PC-9 (cell line): ENCODE results near the gene MLEC.

Source experiments
- EZH2 ChIP-seq: fragments of 200-600 bp; sonication (generic); IDR thresholded peaks from 2 replicates; pipeline ENCODE4 v1.8.0; 2017; ENCODE audit warnings: antibody characterized with exemption, low read depth
- TF ChIP-seq, protein P1 (sequence below): fragments of 200-600 bp; sonication (generic); conservative IDR thresholded peaks from 2 replicates; pipeline ENCODE4 v1.6.1; 2017; ENCODE audit warnings: mixed run types, antibody characterized with exemption, mild to moderate bottlenecking, moderate library complexity

DNA sequence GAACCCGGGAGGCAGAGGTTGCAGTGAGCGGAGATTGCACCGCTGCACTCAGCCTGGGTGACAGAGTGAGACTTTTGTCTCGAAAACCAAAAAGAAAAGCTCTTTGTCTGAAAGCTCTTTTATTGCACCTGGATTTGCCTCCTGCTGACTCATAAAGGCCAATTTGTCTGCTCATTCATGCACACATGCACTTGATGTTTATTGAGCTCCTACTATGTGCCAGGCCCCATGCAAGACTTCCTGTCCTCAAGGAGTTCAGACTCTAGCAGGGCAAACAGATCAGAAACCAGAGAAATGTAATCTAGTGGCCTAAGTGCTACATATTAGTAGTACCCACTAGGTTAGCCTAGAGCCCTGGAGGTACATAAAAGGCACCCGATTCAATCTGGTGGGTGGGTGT is 16.3 kb upstream of the MLEC start:
- TF ChIP-seq, protein P1, sequence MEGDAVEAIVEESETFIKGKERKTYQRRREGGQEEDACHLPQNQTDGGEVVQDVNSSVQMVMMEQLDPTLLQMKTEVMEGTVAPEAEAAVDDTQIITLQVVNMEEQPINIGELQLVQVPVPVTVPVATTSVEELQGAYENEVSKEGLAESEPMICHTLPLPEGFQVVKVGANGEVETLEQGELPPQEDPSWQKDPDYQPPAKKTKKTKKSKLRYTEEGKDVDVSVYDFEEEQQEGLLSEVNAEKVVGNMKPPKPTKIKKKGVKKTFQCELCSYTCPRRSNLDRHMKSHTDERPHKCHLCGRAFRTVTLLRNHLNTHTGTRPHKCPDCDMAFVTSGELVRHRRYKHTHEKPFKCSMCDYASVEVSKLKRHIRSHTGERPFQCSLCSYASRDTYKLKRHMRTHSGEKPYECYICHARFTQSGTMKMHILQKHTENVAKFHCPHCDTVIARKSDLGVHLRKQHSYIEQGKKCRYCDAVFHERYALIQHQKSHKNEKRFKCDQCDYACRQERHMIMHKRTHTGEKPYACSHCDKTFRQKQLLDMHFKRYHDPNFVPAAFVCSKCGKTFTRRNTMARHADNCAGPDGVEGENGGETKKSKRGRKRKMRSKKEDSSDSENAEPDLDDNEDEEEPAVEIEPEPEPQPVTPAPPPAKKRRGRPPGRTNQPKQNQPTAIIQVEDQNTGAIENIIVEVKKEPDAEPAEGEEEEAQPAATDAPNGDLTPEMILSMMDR, result no peak
- TF ChIP-seq EZH2, result no peak
